Stimulated activated CD4-positive, alpha-beta T cell treated with anti-CD3 and anti-CD28 coated beads, TNF-alpha, amount 100 ng/mL, for 4 hours (primary cell): Measurements from ENCODE around the gene NFKBIA.
"Not testable (repeated sequence)": the region's sequence is repeated elsewhere in the genome, so short reads cannot be mapped to it uniquely, and the experiment has no call there.

Experiments used
- DNase-seq, 3 experiments: peaks; one replicate each; pipeline ENCODE4 v3.0.0-alpha.2; 2020; ENCODE audit warnings: low read depth in 3 of 3

Gene NFKBIA

DNA sequence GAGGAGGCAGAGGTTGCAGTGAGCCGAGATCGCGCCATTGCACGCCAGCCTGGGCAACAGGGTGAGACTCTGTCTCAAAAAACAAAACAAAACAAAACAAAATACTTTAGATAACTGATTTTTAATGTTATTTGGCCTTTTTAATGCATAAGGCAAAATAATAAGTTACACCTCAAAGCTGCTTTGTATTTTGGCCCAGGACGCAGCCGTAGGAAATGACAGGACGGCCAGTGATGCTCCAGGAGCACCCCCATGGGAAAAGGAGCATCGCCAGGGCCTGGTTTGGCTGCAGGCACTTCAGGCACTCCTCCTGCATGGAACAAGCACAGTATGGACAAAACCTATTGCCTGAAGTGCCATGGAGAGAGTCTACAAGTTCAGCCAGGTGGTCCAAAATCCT lies 3.5 kb upstream of the NFKBIA start:
- DNase-seq = no peak

DNA sequence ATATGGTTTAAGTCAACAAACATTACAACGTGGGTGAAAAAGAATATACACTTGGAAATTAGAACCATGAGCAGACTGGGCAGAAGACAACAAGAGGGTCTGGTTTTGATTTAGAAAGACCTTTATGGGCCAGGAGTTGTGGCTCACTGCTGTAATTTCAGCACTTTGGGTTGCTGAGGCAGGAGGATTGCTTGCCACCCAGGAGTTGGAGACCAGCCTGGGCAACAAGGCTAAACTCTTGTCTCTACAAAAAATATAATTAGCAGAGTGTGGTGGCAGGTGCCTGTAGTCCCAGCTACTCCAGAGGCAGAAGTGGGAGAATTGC lies 2.7 kb upstream of the NFKBIA start:
- DNase-seq = no peak

DNA sequence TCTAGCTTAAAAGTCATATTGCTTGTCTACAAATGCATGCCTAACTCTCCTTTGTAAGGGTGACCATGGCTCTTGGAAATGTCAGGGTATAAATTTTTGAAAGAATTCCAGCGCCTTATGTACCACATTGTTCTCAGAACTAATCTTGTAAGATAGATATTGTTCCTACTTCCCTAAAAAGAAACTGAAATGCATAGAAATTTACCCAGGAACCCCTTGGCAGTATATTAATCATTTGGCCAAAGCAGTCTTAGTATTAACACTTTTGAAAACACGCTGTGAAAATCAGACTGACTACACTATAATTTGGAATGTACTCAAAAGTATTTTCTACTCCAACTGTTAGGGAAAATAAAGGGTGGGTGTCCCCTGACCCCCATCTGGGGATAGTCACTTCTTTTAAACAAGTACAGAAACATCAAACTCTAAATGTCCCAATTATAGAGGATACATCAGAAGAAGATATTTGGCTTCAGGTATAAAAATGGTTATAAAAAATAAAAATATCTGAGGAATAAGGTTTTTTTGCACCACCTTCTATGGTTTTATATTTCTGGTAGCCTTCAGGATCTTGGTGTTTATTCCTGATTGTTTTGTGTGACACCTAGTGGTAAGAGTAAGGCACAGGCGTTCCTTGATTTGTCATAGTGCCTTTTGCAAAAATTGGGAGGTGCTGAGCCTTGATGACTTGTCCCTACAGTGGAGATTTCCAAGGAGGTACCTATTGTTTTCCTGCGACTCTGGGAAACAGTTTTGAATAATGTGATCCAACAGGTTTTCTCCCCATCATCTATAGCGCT lies 2.2 kb upstream of the NFKBIA start:
- no peak for DNase-seq

DNA sequence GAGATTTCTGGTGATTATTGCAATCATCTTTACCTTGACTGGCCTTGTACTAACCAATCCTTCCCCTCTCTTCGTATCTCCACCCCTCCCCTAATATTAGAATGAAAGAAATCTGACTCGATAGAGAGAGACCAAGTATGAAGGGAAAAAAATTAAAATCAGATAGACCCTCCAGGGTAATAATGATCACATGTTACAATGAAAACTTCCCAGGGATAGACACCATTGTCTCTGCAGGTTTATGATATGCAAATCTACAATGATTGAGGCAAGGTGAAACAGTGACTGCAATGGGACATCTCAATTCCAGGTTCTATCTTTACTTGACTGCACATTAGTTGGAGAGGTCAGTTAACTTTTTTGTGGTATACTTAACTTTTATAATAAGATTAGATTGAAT lies 1.5 kb upstream of the NFKBIA start:
- DNase-seq = no peak

DNA sequence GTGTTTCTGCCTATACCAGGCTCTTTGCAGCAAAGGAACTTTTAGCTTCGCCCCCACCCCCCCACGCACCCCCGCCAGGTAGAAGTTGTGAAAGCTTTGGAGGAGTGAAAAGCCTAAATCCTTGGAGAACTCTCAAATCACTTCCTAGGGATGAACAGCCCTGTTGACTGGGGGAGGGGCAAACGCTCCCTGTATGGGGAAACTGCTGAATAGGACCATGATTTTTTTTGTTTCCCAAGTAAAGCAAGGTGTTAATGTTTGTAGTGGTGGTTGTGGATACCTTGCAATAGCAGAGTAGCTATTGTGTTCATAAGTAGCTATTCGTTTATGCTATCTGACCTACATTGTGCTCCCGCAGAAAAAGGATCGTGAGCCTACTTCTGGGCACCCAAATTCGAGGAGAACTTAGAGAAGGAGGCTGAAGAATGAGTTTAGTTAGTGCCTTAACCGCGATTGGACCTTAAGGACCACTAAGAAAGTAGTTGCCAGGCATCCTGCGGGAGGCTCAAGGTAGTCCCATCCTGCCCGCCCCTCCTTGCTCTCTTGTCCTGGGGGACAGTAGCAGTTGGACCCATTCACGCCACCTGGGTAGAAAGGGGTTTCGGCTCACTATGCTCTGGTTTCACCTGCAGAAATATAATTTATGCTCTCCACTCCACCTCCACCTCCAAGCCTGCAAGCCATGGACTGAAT lies 901 bp upstream of the NFKBIA start:
- no peak for DNase-seq

DNA sequence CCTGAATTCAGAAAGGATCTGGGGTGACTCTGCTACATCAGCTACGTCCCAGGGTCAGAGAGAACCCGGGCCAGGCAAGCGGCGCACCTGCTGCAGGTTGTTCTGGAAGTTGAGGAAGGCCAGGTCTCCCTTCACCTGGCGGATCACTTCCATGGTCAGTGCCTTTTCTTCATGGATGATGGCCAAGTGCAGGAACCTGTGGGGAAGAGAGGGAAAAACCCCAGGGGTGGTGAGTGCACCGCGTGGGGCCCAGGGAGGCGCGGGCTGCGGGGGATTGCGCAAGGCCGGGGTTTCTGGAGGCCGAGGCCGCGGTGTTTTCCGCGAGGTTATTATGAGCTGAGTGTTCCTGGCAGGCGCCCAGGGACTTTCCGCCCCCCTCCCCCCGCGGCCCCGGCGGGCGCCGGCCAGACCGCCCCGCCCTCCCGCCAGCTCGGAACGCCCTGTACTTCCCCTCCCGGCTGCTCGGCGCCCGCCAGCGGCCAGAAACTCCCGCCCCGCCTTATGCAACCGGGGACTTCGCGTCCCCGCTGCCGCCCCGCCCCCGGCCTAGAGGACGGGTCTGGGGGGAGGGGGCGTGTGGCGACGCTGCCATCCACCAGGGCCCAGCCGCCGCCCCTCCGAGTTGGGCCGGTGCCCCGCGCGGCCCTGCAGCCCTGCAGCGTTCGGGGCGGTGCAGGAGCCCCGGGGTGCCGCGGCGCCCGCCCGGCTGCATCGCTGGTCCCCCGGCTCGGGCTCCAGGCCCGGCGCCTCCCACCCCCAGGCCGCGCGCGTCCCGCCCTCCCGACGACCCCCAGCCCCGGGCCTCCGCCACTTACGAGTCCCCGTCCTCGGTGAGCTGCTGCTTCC lies 723 bp downstream of the NFKBIA start:
- peak; percentile 93 to 98 (median 94) for DNase-seq

DNA sequence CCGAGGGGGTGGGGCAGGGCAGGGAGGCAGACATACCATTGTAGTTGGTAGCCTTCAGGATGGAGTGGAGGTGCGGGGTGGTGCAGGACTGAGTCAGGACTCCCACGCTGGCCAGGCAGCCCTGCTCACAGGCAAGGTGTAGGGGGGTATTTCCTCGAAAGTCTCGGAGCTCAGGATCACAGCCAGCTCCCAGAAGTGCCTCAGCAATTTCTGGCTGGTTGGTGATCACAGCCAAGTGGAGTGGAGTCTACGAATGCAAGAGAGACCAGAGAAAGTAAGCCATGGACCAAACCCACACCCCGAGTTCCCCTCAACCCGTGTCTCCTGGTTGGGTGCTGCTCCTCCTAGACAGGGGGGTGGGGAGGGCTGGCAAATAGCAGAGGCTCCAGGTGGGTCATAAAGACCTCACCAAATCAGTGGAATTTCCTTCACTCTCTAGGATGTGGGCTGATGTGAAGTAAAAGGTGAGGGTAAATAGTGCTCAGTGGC lies 1.4 kb downstream of the NFKBIA start:
- DNase-seq = peak in 2 of 3 experiments; percentile 38 to 45

DNA sequence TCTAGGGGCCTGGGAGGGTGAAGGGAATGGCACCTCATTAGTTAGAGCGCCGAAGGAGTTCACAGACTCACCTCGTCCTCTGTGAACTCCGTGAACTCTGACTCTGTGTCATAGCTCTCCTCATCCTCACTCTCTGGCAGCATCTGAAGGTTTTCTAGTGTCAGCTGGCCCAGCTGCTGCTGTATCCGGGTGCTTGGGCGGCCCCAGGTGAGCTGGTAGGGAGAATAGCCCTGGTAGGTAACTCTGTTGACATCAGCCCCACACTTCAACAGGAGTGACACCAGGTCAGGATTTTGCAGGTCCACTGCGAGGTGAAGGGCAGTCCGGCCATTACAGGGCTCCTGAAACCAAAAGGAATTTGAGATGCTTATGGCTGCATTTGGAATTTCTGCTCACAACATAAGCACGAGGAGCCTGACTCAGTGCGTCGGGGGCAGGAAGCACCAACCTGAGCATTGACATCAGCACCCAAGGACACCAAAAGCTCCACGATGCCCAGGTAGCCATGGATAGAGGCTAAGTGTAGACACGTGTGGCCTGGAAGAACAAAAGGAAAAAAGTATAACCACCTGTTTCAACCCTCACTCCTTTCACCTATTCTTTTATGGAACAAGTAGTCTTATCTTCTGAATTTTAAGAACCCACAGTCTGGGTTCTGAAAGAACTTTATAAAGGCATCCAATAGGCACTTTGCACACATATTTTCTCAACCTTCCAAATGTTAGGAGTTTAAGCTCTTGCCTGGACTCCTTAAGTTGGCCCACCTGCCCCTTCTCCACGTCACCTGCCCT lies 2.0 kb downstream of the NFKBIA start:
- DNase-seq = peak in 1 of 3 experiments; percentile 11

DNA sequence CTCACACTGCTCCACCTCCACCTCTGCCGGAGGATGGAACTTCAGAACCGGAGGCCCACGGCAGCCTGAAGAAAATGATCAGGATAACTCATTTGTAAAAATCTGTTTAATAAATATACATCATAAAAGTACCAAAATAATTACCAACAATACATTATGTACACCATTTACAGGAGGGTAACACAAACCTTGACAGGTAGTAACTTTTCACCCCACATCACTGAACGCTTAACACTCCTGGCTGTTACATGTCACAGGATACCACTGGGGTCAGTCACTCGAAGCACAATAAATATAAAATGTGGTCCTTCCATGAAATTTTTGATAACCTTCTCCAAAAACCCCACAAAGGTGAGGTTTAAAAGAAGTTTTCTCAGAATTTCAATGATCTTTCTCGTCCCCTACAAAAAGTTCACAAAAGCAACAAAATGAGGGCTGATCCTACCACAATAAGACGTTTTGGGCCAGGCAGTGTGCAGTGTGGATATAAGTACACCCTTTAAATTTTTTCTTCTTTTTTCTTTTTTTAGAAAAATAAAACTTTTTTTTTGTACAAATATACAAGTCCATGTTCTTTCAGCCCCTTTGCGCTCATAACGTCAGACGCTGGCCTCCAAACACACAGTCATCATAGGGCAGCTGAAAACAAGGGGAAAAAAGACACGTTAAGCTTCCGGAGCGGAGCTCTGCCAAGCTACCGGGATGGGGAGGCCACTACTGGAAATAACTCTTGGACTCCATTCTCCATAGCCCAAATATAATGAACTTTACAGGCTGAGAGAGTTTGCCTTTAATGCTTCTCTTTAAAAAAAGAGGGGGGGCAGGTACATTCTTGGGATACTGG lies 2.9 kb downstream of the NFKBIA start:
- DNase-seq = no peak

DNA sequence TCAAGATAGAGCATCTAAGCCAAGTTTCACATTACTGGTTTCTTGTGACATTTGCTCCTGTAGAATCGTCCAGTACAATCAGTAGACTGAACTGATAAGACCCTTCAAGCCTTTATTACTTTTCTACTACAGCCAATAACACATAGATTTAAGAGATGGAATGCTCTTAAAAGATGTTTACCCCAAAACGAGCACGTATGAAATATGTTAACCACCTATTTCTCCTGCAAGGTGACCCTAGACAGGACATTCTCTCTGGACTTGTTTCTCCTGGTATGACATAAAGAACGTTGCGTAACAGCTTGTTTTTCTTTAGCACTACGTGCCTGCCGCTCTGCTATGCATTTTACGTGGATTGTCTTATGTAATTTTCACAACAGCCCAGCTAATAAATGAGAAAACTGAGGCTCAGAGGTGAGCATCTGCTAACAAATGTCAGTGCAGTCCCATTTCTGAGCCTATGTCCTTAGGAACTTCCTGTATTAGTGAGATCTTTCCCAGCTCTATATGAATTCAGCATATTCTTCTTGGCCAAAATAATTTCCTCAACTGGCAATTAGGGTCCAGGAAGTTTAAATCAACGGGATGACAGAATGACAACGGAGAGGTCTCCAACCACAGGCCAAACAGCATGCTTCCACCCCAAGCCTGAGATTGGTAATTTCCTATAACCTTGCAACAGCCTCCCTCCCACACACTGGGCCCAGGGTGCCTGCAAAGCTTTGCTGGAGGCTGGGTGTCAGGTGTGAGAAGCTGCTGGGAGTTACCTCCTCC lies 3.7 kb downstream of the NFKBIA start:
- DNase-seq = peak in 2 of 3 experiments; percentile 33 to 38

DNA sequence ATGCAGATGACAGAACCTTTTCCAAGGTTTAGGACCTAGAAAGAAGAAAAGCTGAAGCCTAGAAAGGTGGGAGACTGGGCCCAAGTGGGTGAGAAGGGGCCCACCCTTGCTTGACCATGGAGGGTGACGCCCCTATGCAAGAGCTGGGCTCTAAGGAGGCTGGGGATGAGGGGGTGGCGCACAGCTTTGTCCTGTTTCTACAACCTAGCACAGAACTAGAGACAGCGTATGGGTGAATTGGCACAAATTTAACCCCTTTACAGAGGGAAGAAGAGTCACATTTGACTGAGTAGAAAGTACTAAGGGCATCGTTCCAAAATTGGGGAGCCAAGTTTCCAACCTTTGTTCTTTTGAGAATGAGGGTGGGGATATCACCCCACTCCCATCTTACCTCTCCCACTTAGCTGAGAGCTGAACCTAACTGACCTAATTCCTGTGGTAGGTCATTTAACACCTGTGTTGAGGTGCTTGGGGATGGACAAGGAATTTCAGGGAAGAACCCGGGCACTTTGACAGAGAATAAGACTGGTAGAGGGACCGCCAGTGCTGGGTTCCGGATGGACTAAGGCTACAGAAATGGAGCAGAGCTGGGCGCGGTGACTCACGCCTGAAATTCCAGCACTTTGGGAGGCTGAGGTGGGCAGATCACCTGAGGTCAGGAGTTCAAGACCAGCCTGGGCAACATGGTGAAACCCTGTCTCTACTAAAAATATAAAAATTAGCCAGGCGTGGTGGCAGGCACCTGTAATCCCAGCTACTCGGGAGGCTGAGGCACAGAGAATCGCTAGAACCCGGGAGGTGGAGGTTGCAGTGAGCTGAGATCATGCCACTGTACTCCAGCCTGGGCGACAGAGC lies 5.2 kb downstream of the NFKBIA start:
- no peak for DNase-seq

DNA sequence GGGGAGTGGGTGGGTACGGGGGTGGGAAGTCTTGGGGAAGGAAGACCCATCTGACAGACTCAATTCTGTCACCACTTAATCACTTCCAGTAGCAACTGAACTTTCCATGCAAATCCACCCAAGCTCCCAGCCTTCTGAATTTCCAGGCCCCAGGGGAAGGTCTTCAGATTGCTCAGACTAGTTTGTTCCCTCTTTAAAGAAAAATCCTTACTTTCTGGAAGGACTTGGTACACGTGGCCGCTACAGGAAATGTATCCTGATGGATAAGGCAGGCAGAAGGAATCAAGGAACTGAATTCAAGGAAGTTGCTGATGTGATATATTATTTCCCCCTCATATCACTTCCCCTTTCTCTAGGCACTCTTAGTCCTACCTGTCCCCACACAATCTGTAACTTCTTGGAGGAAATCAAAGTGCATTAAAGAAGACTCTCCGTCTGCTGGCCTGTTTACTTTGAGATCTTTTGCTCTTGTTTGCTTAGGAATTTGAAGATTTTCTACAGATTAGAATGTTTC lies 6.4 kb downstream of the NFKBIA start:
- no peak for DNase-seq

DNA sequence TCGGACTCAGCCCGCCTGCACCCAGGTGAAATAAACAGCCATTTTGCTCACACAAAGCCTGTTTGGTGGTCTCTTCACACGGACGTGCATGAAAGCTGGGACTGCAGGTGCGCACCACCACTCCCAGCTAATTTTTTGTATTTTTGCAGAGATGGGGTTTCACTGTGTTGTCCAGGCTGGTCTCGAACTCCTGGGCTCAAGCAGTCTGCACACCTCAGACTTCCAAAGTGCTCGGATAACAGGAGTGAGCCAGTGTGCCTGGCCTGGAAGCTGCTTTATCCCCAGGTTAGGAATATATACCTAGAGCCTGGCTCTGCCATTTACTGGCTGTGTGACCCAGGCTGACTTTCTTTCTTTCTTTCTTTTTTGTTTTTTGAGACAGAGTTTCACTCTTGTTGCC lies 7.9 kb downstream of the NFKBIA start:
- DNase-seq = not testable (repeated sequence)

DNA sequence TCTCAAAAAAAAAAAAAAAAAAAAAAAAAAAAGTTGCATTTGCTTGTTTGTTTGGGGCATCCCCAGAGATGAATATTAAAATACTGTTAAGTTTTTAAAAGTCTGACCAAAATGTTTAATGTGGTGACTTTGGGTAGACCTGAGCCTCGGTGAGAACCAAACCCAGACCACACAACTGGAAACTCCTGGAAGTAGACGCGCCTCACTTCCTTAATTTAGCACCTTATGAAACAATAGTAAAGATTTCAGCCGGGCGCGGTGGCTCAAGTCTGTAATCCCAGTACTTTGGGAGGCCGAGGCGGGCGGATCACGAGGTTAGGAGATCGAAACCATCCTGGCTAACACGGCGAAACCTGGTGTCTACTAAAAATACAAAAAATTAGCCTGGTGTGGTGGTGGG lies 9.3 kb downstream of the NFKBIA start:
- no peak for DNase-seq

DNA sequence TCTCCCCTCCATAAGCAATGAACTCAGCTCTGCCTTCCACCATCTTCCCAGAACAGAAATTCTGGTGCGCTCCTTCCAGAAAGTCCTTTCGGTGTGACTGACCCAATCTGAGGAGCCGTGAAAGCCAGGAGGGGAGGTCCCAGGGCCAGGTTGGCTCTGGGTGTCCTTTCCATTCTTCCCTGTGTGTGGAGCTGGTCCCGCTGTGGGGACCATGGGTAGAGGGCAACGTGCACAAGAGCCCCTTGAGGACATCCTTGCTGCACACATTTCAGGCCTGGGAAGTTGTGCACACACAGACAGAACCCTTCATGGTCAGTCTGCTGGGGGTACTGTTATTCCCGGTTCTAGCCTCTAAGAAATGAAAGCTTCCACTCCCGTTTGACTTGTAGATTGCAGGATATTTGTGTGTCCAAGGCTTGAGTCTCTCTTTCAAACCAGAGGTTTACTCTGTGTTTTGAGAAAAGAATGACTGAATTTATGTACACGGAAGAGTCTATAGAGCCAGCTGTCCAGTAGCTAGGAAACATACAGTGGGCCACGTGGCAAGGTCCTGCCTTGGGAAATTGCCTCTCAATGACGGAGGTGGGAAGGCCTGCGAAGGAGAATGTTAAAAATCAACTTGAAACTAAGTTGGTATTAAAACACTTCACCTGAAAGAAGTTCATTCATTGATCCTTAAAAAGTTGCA lies 10.1 kb downstream of the NFKBIA start:
- DNase-seq = no peak

DNA sequence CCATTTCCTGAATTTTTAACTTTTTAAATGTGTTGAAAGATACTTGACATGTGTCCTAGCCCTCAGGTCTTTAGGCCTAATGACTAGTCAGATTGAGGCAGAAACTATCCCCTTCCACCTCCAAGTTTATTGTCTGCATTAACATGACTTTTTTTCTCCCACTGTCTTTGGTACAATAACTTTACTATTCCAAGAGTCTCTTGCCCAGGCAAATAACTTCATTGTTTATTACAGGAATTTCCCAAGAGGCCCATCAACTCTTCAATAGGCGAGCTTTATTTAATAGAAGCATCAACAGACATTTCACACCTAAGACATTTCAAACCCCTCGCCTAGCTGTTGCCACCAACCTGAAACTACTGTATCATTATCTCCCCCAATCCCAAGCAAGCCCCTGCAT lies 10.7 kb downstream of the NFKBIA start:
- DNase-seq = no peak

DNA sequence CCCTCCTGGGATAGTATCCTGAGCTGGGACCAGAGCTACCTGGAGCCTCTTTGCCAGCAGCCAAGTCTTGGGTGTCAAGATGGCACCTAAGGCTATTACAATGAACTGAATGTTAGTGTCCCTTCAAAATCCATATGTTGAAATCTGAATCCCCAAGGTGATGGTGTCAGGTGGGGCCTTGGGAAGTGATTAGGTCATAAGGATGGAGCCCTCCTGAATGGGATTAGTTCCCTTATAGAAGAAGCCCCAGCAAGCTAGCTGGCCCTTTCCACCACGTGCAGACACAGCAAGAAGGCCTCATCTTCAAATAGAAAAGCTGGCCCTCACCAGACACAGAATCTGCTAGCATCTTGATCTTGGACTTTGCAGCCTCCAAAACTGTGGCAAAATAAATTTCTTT lies 12.4 kb downstream of the NFKBIA start:
- no peak for DNase-seq

DNA sequence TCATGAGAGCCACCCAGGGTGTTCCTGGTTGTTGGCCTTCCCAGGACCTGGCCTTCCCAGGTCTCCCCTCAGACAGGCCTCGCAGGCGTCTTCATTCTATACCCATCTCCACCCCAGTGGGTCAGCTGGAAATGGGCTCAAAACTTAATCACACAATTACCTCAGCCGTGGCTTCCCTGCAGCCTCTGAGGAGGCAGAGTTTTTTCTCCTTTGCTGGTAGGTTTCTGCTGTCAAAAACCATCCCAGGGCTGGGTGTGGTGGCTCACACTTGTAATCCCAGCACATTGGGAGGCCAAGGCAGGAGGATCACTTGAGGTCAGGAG lies 13.2 kb downstream of the NFKBIA start:
- DNase-seq = no peak
